Measurements from ENCODE around the gene MRO.

Gene MRO

GRCh38 chr18:50750546-50750945 lies 69.3 kb downstream of the MRO start:
- Mint-ChIP-seq H3K27ac (no peak overlapping the region), H3K36me3 (ENCODE audit: low read depth) (no peaks in the 10 kb centered on the region), H3K4me1 (ENCODE audit: low read depth) (no peaks in the 10 kb centered on the region), H3K4me3 (no peak overlapping the region), H3K27me3 (peaks cover 22% of the 10 kb centered on the region), H3K9me3 (no peaks in the 10 kb centered on the region)

DNA sequence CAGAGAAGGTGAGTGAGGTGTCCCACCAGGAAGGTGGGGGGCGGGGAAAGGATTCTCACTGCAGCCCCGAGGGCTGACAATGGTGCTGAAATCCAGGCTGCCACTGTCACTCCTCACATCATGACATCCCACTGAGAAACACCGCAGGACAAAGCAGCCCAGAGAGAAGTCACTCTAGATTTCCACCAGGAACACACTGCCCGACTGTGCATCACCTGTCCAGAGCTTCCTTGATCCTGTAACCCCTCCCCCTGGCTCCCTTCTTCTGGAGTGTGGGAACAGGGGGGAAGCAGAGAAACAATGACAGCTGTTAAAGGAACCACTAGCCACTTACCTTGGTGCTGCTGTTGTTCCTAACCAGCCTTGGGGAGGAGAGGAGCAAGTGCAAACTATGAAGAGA lies 69.9 kb downstream of the MRO start:
- Mint-ChIP-seq H3K36me3 (ENCODE audit: low read depth) (no peaks in the 10 kb centered on the region), H3K27ac (no peak overlapping the region), H3K4me3 (no peak overlapping the region), H3K27me3 (peaks cover 21% of the 10 kb centered on the region), H3K9me3 (no peaks in the 10 kb centered on the region), H3K4me1 (ENCODE audit: low read depth) (no peaks in the 10 kb centered on the region)

- H3K27ac Mint-ChIP-seq = no peak overlapping the region
- H3K36me3 Mint-ChIP-seq (ENCODE audit: low read depth) = no peaks in the 10 kb centered on the region
- no peaks in the 10 kb centered on the region for H3K4me1 Mint-ChIP-seq (ENCODE audit: low read depth)
- H3K27me3 Mint-ChIP-seq = peaks cover 16% of the 10 kb centered on the region
- no peaks in the 10 kb centered on the region for H3K9me3 Mint-ChIP-seq
- no peak overlapping the region for H3K4me3 Mint-ChIP-seq
Measured at GRCh38 chr18:50749421-50749820, 70.4 kb downstream of the MRO start.

DNA sequence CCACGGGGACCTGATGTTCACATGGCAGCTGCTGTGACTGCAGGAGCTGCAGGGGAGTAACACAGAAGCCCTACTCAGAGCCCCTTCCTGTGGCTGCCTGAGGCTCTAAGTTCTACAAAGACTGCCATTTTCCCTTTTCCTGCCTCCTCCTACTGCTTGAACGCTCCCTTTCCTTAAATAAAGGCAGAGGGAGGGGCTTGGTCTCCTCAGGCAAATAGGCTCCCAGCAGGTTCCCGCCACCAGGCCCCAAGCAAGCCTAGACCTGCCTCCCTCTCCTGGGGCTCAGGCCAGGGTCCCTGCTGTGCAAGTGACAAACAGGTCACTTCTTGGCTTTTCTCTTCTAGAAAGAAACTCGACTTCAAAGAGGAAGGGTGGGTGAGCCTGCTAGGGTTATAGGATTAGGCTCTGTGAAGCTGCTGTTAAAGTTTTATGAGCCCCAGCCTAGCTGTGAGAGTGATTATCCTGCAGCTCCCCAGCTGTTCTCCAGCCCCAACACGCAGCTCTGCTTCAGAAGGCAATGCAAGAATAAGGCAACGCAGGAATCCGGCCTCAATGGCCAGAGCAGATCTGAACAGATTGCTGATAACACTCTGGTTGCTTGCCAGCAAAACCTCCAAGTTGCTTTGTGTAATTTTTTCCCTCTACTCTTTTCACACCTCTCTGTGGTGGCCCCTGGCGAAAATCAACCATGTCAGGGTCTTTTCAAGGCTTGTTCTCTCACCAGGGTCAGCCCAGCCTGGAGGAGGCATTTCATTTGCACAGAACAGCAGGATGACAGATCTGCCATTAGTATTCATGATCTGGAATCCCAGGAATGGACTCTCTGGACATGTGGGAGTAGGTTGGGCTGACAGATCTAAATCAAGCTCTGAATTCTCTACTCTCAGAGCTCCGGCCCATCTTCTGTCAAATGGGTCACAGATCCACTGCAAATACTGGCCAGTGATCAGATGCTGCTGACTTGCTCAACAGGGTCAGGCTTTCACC lies 71.3 kb downstream of the MRO start:
- H3K4me3 Mint-ChIP-seq = no peak overlapping the region
- H3K36me3 Mint-ChIP-seq (ENCODE audit: low read depth) = no peaks in the 10 kb centered on the region
- H3K27ac Mint-ChIP-seq = no peak overlapping the region
- no peaks in the 10 kb centered on the region for H3K4me1 Mint-ChIP-seq (ENCODE audit: low read depth)
- H3K9me3 Mint-ChIP-seq = no peaks in the 10 kb centered on the region
- peaks cover 12% of the 10 kb centered on the region for H3K27me3 Mint-ChIP-seq

DNA sequence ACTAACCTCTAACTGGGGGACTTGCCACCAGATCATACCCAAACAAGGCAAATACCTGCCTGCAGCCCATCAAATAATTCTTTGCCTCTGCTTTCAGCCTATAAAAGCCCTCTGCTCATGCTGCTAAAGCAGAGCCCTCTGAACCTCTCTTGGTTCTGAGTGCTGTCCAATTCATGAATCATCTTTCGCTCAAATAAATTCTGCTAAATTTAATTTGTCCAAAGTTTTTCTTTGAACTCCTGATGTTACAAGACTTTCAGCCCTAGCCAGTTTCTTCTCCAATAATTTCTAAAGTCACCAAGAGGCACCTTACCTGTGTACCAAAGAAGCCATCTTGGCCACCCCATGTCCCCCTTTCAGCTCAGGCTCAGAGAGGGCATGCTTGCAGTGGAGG lies 72.0 kb downstream of the MRO start:
- no peaks in the 10 kb centered on the region for H3K36me3 Mint-ChIP-seq (ENCODE audit: low read depth)
- H3K4me3 Mint-ChIP-seq = no peak overlapping the region
- H3K27ac Mint-ChIP-seq = no peak overlapping the region
- no peaks in the 10 kb centered on the region for H3K4me1 Mint-ChIP-seq (ENCODE audit: low read depth)
- no peaks in the 10 kb centered on the region for H3K9me3 Mint-ChIP-seq
- H3K27me3 Mint-ChIP-seq = peaks cover 12% of the 10 kb centered on the region

- Mint-ChIP-seq H3K27me3 (peaks cover 4% of the 10 kb centered on the region), H3K27ac (no peak overlapping the region), H3K36me3 (ENCODE audit: low read depth) (no peaks in the 10 kb centered on the region), H3K4me1 (ENCODE audit: low read depth) (no peaks in the 10 kb centered on the region), H3K4me3 (no peak overlapping the region), H3K9me3 (no peaks in the 10 kb centered on the region)
Measured at GRCh38 chr18:50745945-50746344, 73.9 kb downstream of the MRO start.

Measured in stimulated activated naive CD8-positive, alpha-beta T cell treated with anti-CD3 and anti-CD28 coated beads, Interleukin-15, Interleukin-2, amounts not matched to agents 100 ng/mL and 50 ng/mL, for 24 hours (primary cell).